ENCODE results near the gene CBX5.
"Not testable (repeated sequence)": the region's sequence is repeated elsewhere in the genome, so short reads cannot be mapped to it uniquely, and the experiment has no call there.

The CBX5 gene

GRCh38 chr12:54193434-54193833, 86.5 kb downstream of the CBX5 start:
- H3K27ac ChIP-seq: no peak overlapping the region
- TF ChIP-seq CTCF (IDR thresholded peaks at IDR 0.05): no peak
- H3K4me3 ChIP-seq: no peak overlapping the region
- DNase-seq (ENCODE audit: low spot score): no peak

DNA sequence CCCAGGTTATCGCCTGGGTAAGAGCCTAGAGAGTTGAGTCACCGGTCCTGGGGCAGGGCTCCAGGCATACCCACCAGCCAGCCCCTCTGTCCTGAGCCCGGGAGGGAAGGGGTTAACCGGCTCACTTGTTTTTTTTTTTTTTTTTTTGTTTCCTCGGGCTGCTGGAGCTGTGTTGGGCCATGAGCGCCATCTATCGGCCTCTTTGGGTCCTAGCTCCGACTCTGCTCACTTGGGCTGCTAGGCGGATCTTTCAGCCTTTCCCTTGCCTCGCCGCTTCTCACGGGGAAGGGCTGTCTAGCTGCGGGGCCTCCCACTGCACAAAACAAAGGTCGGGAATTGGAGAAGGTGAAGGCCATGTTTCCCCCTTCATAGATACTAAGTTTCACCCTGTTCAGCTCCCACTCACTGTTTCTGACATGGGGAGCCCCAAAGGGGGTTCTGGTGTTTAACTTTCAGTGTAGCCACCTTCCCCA, 88.3 kb downstream of the CBX5 start:
- no peak overlapping the region for H3K27ac ChIP-seq
- H3K4me3 ChIP-seq: no peak overlapping the region
- peak; percentile 56 for TF ChIP-seq CTCF (IDR thresholded peaks at IDR 0.05)
- DNase-seq (ENCODE audit: low spot score): peak; percentile 81

DNA sequence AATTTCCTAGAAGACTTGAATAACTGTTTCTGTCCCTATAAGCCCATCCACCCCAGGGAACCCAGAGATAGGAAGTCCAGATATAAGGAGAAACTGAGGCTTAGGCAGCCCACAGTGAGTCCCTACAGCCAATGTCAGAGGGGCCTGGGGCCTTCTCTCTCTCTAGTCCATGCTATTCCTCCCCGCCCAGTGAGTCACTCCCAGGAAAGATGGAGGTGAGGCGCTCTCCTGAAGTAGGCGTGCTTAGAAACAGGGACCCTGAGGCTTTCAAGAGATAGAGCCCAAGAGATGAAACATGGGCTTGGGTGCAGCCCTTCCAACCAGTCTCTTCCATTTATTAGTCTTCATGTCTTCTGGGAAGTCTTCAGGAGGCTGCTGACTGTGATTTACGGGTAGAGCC, 88.8 kb downstream of the CBX5 start:
- no peak overlapping the region for H3K27ac ChIP-seq
- no peak for DNase-seq (ENCODE audit: low spot score)
- H3K4me3 ChIP-seq: no peak overlapping the region
- TF ChIP-seq CTCF (IDR thresholded peaks at IDR 0.05): no peak

- H3K27ac ChIP-seq: no peak overlapping the region
- no peak for TF ChIP-seq CTCF (IDR thresholded peaks at IDR 0.05)
- DNase-seq (ENCODE audit: low spot score): no peak
- peak overlapping the region; percentile 74 for H3K4me3 ChIP-seq
Measured at GRCh38 chr12:54189198-54189539, 90.8 kb downstream of the CBX5 start.

- Histone ChIP-seq H3K27ac (no peak overlapping the region), H3K4me3 (no peak overlapping the region)
- no peak for DNase-seq (ENCODE audit: low spot score)
- TF ChIP-seq CTCF (IDR thresholded peaks at IDR 0.05): no peak
Measured at GRCh38 chr12:54187075-54187474, 92.8 kb downstream of the CBX5 start.

DNA sequence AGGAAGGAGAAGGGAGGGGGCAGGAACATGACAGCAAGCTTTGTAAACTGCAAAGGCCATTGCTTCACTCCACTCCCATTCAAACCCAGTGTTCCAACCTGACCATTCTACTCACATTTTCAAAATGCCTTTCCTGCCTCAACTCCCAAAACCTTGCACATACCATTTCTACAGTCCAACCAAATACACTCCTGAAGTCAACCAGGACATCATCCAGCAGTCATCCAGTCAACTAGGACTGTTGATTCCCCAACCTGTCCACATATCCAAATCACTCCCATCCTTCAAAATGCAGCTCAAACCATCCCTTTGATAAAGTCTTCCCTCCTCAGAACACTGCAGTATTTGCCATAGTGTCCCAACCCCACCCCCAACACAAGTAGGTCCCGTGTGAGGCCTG, 94.0 kb downstream of the CBX5 start:
- TF ChIP-seq CTCF (IDR thresholded peaks at IDR 0.05): no peak
- no peak for DNase-seq (ENCODE audit: low spot score)
- H3K27ac ChIP-seq: no peak overlapping the region

DNA sequence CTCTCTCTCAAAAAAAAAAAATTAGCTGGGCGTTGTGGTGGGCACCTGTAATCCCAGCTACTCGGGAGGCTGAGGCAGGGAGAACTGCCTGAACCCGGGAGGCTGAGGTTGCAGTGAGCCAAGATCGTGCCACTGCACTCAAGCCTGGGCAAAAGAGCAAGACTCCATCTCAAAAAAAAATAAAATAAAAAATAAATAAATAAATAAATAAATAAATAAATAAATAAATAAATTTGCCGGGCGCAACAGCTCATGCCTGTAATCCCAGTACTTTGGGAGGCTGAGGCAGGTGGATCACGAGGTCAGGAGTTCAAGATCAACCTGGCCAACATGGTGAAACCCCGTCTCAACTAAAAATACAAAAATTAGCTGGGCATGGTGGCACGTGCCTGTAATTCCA, 94.6 kb downstream of the CBX5 start:
- H3K27ac ChIP-seq; DNase-seq (ENCODE audit: low spot score); H3K4me3 ChIP-seq: not testable (repeated sequence)

More for the DNA sequence above, 94.0 kb downstream of the CBX5 start:
- H3K4me3 ChIP-seq: no peak overlapping the region

All from coronary artery (tissue), 2 donors.